Naive thymus-derived CD4-positive, alpha-beta T cell (primary cell): ENCODE results near the gene TP73. TPM values are rescaled to one million over a fixed set of nuclear protein-coding genes. Genes with fewer than 3 reads are reported as not detected.
A peak's percentile ranks its signal among the peaks of the same experiment; 100 is the strongest.

ENCODE experiments used
- ATAC-seq: fragments of 150-1000 bp; cut with Tn5 transposase; 2 replicates; pipeline ENCODE4 v1.10.0; 2021; ENCODE audit warnings: mild to moderate bottlenecking, moderate library complexity
- CTCF ChIA-PET: fragments of 350-600 bp; sonication (Branson Sonifier 250); formaldehyde crosslinking; loops from one replicate; lab custom pipeline; 2021; ENCODE audit warnings: antibody characterized with exemption; lab: Charles Lee
- POLR2A ChIA-PET: fragments of 350-600 bp; sonication (Branson Sonifier 250); formaldehyde crosslinking; loops from one replicate; lab custom pipeline; 2021; ENCODE audit warnings: antibody characterized with exemption, inconsistent platforms; lab: Charles Lee
- DNase-seq, 9 donors: peaks; one replicate each; pipeline versions ENCODE4 v3.0.0 to v3.0.0-alpha.2; 2020 to 2022; ENCODE audit warnings: mixed read lengths in 1 of 9
- H3K27ac ChIP-seq: one replicate; pipeline ENCODE4 v1.7.0; 2013; ENCODE audit warnings: mild to moderate bottlenecking, low read depth, low read length, moderate library complexity
- H3K27me3 ChIP-seq, 2 donors: one replicate each; pipeline ENCODE4 v1.7.0; 2013; ENCODE audit warnings: low read length in 2 of 2, mild to moderate bottlenecking in 2 of 2, moderate library complexity in 2 of 2; ENCODE audit not compliant: control insufficient read depth in 2 of 2, insufficient read depth in 2 of 2
- H3K36me3 ChIP-seq, 3 experiments: 1 replicate in 2 of 3; 2 replicates in 1 of 3; pipeline ENCODE4 v1.7.0; 2013; ENCODE audit warnings: low read length in 3 of 3, mild to moderate bottlenecking in 3 of 3, moderate library complexity in 1 of 3; ENCODE audit not compliant: insufficient read depth in 3 of 3, control insufficient read depth in 2 of 3
- H3K4me1 ChIP-seq, 2 donors: one replicate each; pipeline ENCODE4 v1.7.0; 2013; ENCODE audit warnings: low read length in 2 of 2, mild to moderate bottlenecking in 2 of 2, moderate library complexity in 1 of 2; ENCODE audit not compliant: control insufficient read depth in 2 of 2, insufficient read depth in 2 of 2
- H3K4me3 ChIP-seq: 2 replicates; pipeline ENCODE4 v1.7.0; 2013; ENCODE audit warnings: mild to moderate bottlenecking, low read length
- H3K9me3 ChIP-seq, 3 experiments: 1 replicate in 2 of 3; 2 replicates in 1 of 3; pipeline ENCODE4 v1.7.0; 2013; ENCODE audit warnings: low read length in 3 of 3; ENCODE audit not compliant: control insufficient read depth in 2 of 3
- H3K27ac Mint-ChIP-seq, 9 donors: one replicate each; pipeline ENCODE4 v1.8.0; 2020 to 2022; ENCODE audit warnings: mixed read lengths in 9 of 9, mild to moderate bottlenecking in 8 of 9, moderate library complexity in 5 of 9, inconsistent platforms in 2 of 9
- H3K27me3 Mint-ChIP-seq, 5 donors: one replicate each; pipeline ENCODE4 v1.8.0; 2021 to 2022; ENCODE audit warnings: mixed read lengths in 5 of 5, mild to moderate bottlenecking in 1 of 5
- H3K36me3 Mint-ChIP-seq, 5 donors: one replicate each; pipeline ENCODE4 v1.8.0; 2020 to 2022; ENCODE audit warnings: mixed read lengths in 5 of 5, mild to moderate bottlenecking in 3 of 5, inconsistent platforms in 1 of 5
- H3K4me1 Mint-ChIP-seq, 7 donors: one replicate each; pipeline ENCODE4 v1.8.0; 2020 to 2022; ENCODE audit warnings: mixed read lengths in 7 of 7, mild to moderate bottlenecking in 3 of 7, inconsistent platforms in 1 of 7
- H3K4me3 Mint-ChIP-seq, 10 donors: one replicate each; pipeline ENCODE4 v1.8.0; 2020 to 2022; ENCODE audit warnings: mild to moderate bottlenecking in 10 of 10, mixed read lengths in 10 of 10, moderate library complexity in 6 of 10, inconsistent platforms in 2 of 10
- H3K9me3 Mint-ChIP-seq, 11 donors: one replicate each; pipeline ENCODE4 v1.8.0; 2020 to 2022; ENCODE audit warnings: mixed read lengths in 11 of 11, mild to moderate bottlenecking in 4 of 11, inconsistent platforms in 1 of 11, moderate library complexity in 1 of 11
- intact Hi-C, 2 donors: fragments of 100-400 bp; cut with micrococcal nuclease; formaldehyde crosslinking; loops; one replicate each; pipeline ENCODE4 v1.15.1; 2023
- polyA plus RNA-seq, 2 donors: library from polyadenylated mRNA; unstranded; fragments of 300-500 nt; fragmentation: Illumina TruSeq; gene quantifications; one replicate each; pipeline ENCODE4 v1.2.3, GENCODE V29; 2021
- total RNA-seq, 6 experiments: library from RNA in 5 of 6; stranded (reverse) in 5 of 6; gene quantifications; 1 replicate in 5 of 6; 2 replicates in 1 of 6; pipeline ENCODE4 v1.2.3 and lab custom pipeline; 2021 to 2026

The TP73 gene
- total and polyA plus RNA-seq, 7 experiments from 2014 or later: 0.03 to 2.4 (median 0.15) TPM; not detected in 2

- Mint-ChIP-seq H3K4me3 (peak within 1 kb of the TSS; percentile 58 to 84 (median 73)), H3K27me3 (peaks cover 0 to 3% (median 0%) of the 10 kb centered on the region in 5 donors), H3K4me1 (peaks cover 5 to 22% (median 11%) of the 10 kb centered on the region in 7 donors), H3K36me3 (no peaks in the 10 kb centered on the region), H3K27ac (peak within 1 kb of the TSS in 7 of 9 donors; percentile 23 to 73 (median 37)), H3K9me3 (no peaks in the 10 kb centered on the region)
- peak within 1 kb of the TSS; percentile 51 for H3K4me3 ChIP-seq
- H3K9me3 ChIP-seq: no peaks in the 10 kb centered on the region
- peaks cover 5 to 12% of the 10 kb centered on the region in 2 donors for H3K4me1 ChIP-seq
- DNase-seq (peak in 6 of 9 donors; percentile 8 to 33 (median 20)), ATAC-seq (no peak)
- no peaks in the 10 kb centered on the region for H3K27me3 ChIP-seq
- no peaks in the 10 kb centered on the region for H3K36me3 ChIP-seq
- intact Hi-C loops: loop anchor here (1.0 to 10.0 kb wide), 7 partner anchors 23 to 148 kb away; partner anchors contain the start of genes C1orf174 (in 2 of the 2), LRRC47 (in 2 of the 2), TPRG1L (in 1 of the 2) and WRAP73 (in 1 of the 2)
- peak within 1 kb of the TSS; percentile 62 for H3K27ac ChIP-seq
- ChIA-PET POLR2A (no interaction called here), CTCF (no interaction called here)
Measured at GRCh38 chr1:3772715-3773571, 120.6 kb downstream of the TP73 start, which contains the start of gene SMIM1. Gene SMIM1, plus strand, starts transcription at chr1:3772749. Its CDS starts 2,625 bp downstream, at chr1:3775374.

DNA sequence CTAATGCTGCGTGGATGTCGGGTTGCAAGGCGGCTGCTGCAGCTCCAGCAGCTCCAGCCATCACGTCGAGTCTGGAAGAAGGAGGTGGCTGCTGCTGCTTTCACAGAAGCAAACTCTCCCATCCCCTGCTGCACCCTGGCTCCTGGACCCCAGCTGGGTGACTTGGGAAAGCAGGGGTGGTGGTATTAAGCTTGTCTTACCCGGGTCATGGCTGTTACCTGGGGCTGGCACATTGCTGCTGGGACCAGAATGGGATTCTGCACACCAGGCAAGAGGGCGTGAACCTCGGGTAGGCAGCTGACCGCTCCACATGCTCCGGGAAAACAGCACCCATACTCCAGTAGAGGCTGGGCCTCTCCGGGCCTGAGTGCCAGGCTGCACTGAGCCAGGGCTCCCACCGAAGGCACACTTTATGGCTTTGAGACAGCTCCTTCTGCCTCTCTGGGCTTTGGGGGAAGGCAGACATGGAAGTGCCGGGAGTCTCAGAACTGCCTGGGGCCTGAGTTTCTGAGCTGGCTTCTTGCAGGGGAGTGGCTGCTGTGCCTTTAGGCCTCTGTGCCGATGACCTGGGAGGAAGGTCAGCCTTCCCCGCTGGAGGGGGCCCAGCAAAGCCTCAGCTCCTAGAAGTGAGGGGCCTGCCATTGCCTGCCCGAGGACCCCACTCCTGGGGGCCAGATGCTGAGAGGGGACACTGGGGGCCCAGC, 121.4 kb downstream of the TP73 start:
- Mint-ChIP-seq H3K4me1 (peaks cover 5 to 22% (median 11%) of the 10 kb centered on the region in 7 donors), H3K27me3 (peaks cover 0 to 3% (median 0%) of the 10 kb centered on the region in 5 donors), H3K9me3 (no peaks in the 10 kb centered on the region), H3K27ac (peak overlapping the region in 4 of 9 donors; percentile 28 to 67 (median 36)), H3K36me3 (no peaks in the 10 kb centered on the region), H3K4me3 (peak overlapping the region in 8 of 10 donors; percentile 9 to 77 (median 52))
- Histone ChIP-seq H3K9me3 (no peaks in the 10 kb centered on the region), H3K4me3 (no peak overlapping the region), H3K27ac (peak overlapping the region; percentile 62), H3K36me3 (peaks cover 0 to 6% (median 0%) of the 10 kb centered on the region in 3 experiments), H3K4me1 (peaks cover 5 to 12% of the 10 kb centered on the region in 2 donors), H3K27me3 (no peaks in the 10 kb centered on the region)
- peak in 2 of 9 donors; percentile 10 to 13 for DNase-seq
- ChIA-PET POLR2A (interaction anchor here (0.6 kb wide), 1 partner anchor 268 kb away, joined by 3 read pairs; no protein-coding TSS in a partner anchor), CTCF (no interaction called here)
- ATAC-seq: no peak
- intact Hi-C loops: loop anchor here (2.0 to 10.0 kb wide), 3 partner anchors 23 to 149 kb away; partner anchors contain the start of genes C1orf174 (in 1 of the 2), LRRC47 (in 1 of the 2) and TPRG1L (in 1 of the 2)

DNA sequence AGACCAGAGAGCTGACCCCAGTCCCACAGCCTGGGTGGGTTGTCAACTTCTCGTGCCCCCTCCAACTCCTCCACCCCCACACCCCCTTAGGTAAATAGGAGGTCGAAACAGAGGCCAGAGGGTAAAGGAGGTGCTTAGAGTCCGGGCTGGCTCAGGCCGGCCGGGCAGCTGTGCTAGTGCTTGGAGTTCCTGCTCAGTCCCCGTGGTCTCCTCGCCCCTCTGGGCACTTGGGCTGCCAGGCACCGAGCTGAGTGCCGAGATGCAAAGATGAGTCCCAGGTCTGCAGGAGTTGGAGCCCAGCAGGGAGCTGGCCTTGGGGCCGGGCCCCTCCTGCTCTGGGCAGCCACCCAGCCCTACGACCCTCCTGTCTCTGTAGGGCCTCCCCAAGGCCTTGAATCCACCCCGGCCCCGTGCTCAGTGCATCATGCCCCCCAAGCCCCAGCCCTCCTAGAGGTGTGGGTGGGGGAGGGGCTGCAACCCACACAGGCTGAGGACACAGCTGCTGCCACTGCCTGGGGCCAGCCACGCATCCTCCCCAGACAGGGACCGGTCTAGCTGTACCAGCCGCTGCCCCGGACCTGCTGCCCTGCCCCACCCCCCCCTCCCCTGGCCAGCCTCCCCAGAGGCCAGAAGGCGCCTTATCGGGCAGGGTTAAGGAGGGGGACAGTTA, 122.1 kb downstream of the TP73 start:
- intact Hi-C loops: loop anchor here in 1 of 2 donors (10.0 kb wide), 1 partner anchor 150 kb away; the partner anchor contains the start of gene TPRG1L
- no peak overlapping the region for H3K4me3 ChIP-seq
- peaks cover 5 to 22% (median 11%) of the 10 kb centered on the region in 7 donors for H3K4me1 Mint-ChIP-seq
- ATAC-seq: no peak
- no peaks in the 10 kb centered on the region for H3K9me3 ChIP-seq
- H3K9me3 Mint-ChIP-seq: no peaks in the 10 kb centered on the region
- peaks cover 0 to 13% (median 0%) of the 10 kb centered on the region in 3 experiments for H3K36me3 ChIP-seq
- no peak overlapping the region for H3K4me3 Mint-ChIP-seq
- H3K36me3 Mint-ChIP-seq: peaks cover 0 to 3% (median 0%) of the 10 kb centered on the region in 5 donors
- no peak for DNase-seq
- ChIA-PET POLR2A (interaction anchor here (0.6 kb wide), 1 partner anchor 269 kb away, joined by 3 read pairs; no protein-coding TSS in a partner anchor), CTCF (no interaction called here)
- H3K27ac Mint-ChIP-seq: no peak overlapping the region
- H3K27me3 ChIP-seq: no peaks in the 10 kb centered on the region
- H3K27me3 Mint-ChIP-seq: peaks cover 0 to 3% (median 0%) of the 10 kb centered on the region in 5 donors
- H3K4me1 ChIP-seq: peaks cover 5 to 12% of the 10 kb centered on the region in 2 donors
- peak overlapping the region; percentile 7 for H3K27ac ChIP-seq

- Histone ChIP-seq H3K27ac (no peak overlapping the region), H3K9me3 (no peaks in the 10 kb centered on the region), H3K4me1 (peaks cover 5 to 12% of the 10 kb centered on the region in 2 donors), H3K36me3 (peaks cover 0 to 19% (median 0%) of the 10 kb centered on the region in 3 experiments), H3K4me3 (no peak overlapping the region), H3K27me3 (no peaks in the 10 kb centered on the region)
- Mint-ChIP-seq H3K36me3 (peaks cover 2 to 9% (median 3%) of the 10 kb centered on the region in 5 donors), H3K4me1 (peaks cover 5 to 22% (median 11%) of the 10 kb centered on the region in 7 donors), H3K27me3 (peaks cover 0 to 3% (median 0%) of the 10 kb centered on the region in 5 donors), H3K9me3 (no peaks in the 10 kb centered on the region), H3K27ac (peak overlapping the region in 1 of 9 donors; percentile 23), H3K4me3 (no peak overlapping the region)
- DNase-seq (no peak), ATAC-seq (no peak)
- ChIA-PET POLR2A (interaction anchor here (1.2 kb wide), 1 partner anchor 21 kb away, joined by 8 read pairs; the partner anchor contains the start of gene LRRC47), CTCF (no interaction called here)
- intact Hi-C loops: loop anchor here in 1 of 2 donors (10.0 kb wide), 1 partner anchor 150 kb away; the partner anchor contains the start of gene TPRG1L
Measured at GRCh38 chr1:3774946-3775489, 122.7 kb downstream of the TP73 start.

DNA sequence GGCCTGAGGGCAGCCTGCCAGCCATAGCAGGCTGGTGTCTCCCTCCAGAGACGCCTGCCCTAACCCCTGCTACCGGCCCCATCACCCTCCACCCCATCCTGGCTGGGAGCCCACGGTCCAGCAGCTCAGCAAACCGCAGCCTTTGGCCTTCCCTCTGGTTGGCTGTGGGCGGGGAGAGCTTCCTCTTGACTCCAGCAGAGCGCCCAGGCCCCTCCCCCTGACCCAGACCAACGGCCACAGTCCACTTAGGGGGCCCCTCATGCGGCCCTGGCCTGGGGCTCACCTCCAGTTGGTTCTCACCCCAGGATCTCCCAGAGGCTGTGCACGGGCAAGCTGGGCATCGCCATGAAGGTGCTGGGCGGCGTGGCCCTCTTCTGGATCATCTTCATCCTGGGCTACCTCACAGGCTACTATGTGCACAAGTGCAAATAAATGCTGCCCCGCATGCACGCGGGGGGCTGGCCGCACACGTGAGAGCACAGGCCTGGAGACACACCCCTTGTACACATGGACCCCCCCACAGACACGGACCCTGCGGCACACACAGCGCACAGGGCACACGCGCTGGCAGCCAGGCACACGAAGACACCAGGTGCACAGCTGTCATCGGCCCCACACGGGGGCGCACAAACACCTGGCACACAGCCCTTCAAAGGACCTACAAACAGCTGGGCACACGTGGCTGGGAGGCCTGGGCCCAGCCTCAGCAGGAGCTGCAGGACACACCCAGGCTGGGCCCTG, 123.3 kb downstream of the TP73 start:
- no peaks in the 10 kb centered on the region for H3K9me3 ChIP-seq
- peak overlapping the region in 3 of 9 donors; percentile 17 to 57 (median 48) for H3K27ac Mint-ChIP-seq
- CTCF ChIA-PET: no interaction called here
- H3K27me3 ChIP-seq: no peaks in the 10 kb centered on the region
- H3K27me3 Mint-ChIP-seq: peaks cover 0 to 1% (median 0%) of the 10 kb centered on the region in 5 donors
- ATAC-seq: peak; percentile 36
- peak in 8 of 9 donors; percentile 25 to 52 (median 39) for DNase-seq
- H3K27ac ChIP-seq: no peak overlapping the region
- H3K4me1 ChIP-seq: peaks cover 5 to 12% of the 10 kb centered on the region in 2 donors
- intact Hi-C loops: loop anchor here in 1 of 2 donors (1.0 to 10.0 kb wide), 3 partner anchors 21 to 151 kb away; partner anchors contain the start of genes LRRC47 and TPRG1L
- H3K9me3 Mint-ChIP-seq: no peaks in the 10 kb centered on the region
- peaks cover 7 to 14% (median 8%) of the 10 kb centered on the region in 5 donors for H3K36me3 Mint-ChIP-seq
- POLR2A ChIA-PET: interaction anchor here (1.2 kb wide), 1 partner anchor 20 kb away, joined by 8 read pairs; the partner anchor contains the start of gene LRRC47
- H3K4me3 Mint-ChIP-seq: peak overlapping the region in 2 of 10 donors; percentile 6 to 70
- H3K4me1 Mint-ChIP-seq: peaks cover 4 to 19% (median 9%) of the 10 kb centered on the region in 7 donors
- H3K4me3 ChIP-seq: no peak overlapping the region
- H3K36me3 ChIP-seq: peaks cover 5 to 25% (median 5%) of the 10 kb centered on the region in 3 experiments
